Superior temporal gyrus (tissue), 1 donor: ENCODE data around the gene RIPK1.
"Not testable (repeated sequence)": the region's sequence is repeated elsewhere in the genome, so short reads cannot be mapped to it uniquely, and the experiment has no call there.

Experiments used
- DNase-seq: peaks from one replicate; pipeline ENCODE4 v3.0.0-alpha.2; 2016; ENCODE audit errors: extremely low spot score

Gene RIPK1

GRCh38 chr6:3045777-3046176 is 22.5 kb upstream of the RIPK1 start:
- DNase-seq = no peak

DNA sequence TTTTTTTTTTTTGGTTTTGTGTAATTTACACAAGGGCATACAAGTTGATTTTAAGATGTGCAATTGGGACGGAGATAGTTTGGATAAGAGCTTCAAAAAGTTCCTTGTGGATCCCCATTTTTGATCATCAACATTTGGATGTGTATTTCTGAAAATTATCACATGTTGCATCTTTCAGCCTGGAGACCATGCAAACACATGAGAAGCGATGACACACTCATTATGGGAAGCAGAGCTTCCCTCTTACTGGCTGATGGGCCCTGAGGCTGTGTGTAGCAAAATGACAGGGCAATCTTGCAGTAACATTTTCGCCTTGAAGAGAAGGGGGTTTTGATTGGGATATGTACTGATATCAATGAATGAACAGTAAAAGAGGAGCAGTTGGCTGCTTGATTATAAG is 22.0 kb upstream of the RIPK1 start:
- no peak for DNase-seq

- not testable (repeated sequence) for DNase-seq
Observed at GRCh38 chr6:3048009-3048408, 20.3 kb upstream of the RIPK1 start.

- no peak for DNase-seq
Observed at GRCh38 chr6:3052481-3053230, 15.6 kb upstream of the RIPK1 start.

- no peak for DNase-seq
Observed at GRCh38 chr6:3053231-3053508, 15.1 kb upstream of the RIPK1 start.

DNA sequence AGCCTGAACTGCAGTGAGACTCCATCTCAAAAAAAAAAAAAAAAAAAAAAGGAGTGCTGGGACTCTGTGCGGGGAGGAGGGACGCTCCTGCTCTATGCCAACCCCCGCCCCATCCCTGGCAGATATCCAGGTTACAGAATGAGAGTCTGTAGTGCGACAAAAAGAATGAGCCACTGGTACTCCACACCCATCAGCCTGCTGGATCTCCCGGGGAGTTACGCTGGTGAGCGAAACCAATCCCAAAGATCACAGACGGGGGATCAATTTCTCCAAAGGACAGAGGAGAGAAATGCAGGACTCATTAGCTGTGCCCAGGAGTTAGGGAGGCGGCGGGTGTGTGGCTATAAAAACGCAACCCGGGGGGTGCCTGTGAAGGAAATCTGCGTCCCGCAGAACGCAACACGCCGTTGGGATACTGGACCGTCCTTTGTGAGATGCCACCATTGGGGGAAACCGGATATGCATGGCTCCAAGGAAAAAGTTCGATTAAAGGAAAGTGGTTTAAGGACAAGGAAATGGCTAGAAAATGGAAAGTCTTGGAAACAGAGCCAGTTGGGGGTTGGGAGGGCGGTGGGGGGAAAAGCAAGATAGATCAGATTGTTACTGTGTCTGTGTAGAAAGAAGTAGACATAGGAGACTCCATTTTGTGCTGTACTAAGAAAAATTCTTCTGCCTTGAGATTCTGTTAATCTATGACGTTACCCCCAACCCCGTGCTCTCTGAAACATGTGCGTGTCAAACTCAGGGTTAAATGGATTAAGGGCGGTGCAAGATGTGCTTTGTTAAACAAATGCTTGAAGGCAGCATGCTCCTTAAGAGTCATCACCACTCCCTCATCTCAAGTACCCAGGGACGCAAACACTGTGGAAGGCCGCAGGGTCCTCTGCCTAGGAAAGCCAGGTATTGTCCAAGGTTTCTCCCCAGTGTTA is 13.8 kb upstream of the RIPK1 start:
- not testable (repeated sequence) for DNase-seq

- DNase-seq = not testable (repeated sequence)
Observed at GRCh38 chr6:3055158-3055499, 13.2 kb upstream of the RIPK1 start.

- DNase-seq = no peak
Observed at GRCh38 chr6:3057063-3057770, 11.1 kb upstream of the RIPK1 start.

DNA sequence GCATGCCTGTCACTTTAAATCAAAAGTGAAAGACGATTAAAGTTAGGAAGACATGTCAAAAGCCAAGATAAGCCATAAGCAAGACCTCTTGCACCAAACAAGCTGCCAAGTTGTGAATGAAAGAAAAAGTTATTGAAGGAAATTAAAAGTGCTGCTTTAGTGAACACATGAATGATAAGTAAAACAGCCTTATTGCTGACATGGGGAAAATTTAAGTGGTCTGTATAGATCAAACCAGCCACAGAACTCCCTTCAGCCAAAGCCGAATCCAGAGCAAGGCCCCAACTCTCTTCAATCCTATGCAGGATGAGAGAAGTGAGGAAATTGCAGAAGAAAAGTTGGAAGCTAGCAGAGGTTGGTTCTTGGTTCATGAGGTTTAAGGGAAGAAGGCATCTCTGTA is 9.3 kb upstream of the RIPK1 start:
- DNase-seq = no peak

GRCh38 chr6:3060092-3060491 is 8.2 kb upstream of the RIPK1 start:
- DNase-seq = not testable (repeated sequence)

DNA sequence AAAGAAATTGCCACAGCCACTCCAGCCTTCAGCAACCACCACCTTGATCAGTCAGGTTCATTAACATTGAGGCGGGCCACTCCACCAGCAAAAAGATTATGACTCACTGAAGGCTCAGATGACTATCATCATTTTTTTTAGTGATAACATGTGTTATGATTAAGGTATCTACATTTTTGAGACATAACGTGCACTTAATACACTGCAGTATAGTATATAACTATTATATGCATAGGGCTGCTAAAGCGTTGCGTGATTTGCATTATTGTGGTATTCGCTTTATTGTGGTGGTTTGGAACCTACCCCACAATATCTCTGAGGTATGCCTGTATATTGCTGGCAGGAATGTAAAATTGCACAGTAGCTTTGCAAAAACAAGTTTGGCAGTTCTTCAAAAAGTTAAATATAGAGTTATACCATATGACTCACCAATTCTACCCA is 6.8 kb upstream of the RIPK1 start:
- DNase-seq = no peak

DNA sequence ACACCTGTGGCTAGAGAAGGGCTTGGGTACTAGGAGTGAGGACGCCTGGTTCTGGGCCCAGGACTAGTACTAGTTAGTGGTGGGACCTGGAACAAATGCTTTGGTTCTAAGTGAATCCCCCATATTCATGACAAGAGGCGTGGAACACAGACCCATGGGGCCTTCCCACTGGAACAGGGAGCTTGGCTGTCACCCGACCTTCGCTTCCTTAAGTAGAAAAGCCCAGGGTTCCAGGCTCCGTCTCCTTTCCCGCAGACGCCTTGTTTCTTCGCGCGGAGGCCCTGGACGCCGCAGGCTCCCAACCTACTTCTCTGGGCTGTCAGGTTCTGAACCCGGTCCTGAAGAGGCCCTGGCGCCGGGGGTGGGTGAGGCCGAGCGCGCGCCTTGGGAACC is 5.0 kb upstream of the RIPK1 start:
- not testable (repeated sequence) for DNase-seq

- DNase-seq = peak; percentile 86
Observed at GRCh38 chr6:3063733-3064700, 4.3 kb upstream of the RIPK1 start.

GRCh38 chr6:3071568-3071967 is 3.3 kb downstream of the RIPK1 start:
- no peak for DNase-seq

GRCh38 chr6:3072798-3073197 is 4.5 kb downstream of the RIPK1 start:
- no peak for DNase-seq

GRCh38 chr6:3073382-3073781 is 5.1 kb downstream of the RIPK1 start:
- no peak for DNase-seq

DNA sequence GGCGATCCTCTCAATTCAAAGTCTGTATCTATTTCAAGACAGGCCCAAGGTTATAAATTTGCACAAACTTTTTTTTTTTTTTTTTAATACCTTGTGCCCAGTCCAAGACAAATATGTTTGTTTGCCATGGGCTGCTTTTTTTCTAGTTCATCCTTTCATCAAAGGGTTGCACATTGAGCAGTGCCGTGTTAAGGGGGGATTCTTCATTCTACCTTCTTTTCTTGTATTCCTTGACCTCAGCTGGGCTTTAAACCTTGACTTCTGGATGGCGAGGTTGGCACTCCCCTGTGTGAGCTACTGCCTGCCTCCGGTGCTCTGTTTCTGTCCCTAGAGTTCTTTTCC is 7.4 kb downstream of the RIPK1 start:
- DNase-seq = no peak

GRCh38 chr6:3076320-3076719 is 8.0 kb downstream of the RIPK1 start:
- no peak for DNase-seq

- DNase-seq = no peak
Observed at GRCh38 chr6:3077430-3077829, 9.1 kb downstream of the RIPK1 start.

- DNase-seq = not testable (repeated sequence)
Observed at GRCh38 chr6:3078952-3079351, 10.7 kb downstream of the RIPK1 start.

DNA sequence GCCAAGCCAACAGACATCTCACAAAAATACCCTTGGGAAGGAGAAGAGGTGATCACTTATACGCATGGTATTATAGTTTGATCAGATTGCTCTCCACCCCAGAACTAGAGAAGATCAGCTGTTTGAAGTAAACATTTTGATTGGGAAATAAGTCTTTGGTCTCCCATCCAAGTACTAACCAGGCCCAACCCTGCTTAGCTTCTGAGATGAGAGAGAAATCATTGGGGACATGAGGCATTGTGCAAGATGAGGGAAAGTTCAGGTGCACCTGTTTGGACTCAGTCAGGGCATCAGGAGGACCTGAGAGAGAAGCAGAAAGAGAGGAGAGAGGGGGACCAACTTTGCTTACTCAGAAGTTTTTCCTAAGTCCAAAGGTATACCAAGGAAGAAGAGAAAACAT is 11.4 kb downstream of the RIPK1 start:
- DNase-seq = no peak

DNA sequence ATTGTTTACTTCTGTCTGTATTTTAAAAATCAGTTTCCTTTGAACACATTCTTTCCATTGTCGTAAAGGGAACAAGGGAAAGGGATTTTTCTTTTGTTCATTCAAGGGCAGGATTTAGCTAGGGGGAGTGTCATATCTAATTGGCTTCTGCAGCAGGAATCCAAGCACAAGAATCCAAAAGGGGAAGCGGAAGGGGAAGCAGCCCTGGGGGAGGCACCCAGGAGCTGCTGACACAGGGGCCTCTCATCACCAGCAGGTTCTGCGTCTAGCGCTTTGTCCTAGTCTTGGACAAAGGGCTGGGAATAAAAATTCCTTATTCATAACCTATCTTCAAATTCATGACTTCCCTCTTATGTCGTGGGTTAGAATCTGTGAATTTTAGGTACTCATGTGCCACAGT is 13.7 kb downstream of the RIPK1 start:
- DNase-seq = no peak
